Stomach (tissue), 4 donors: Measurements from ENCODE around the gene COX6B1.
A peak's percentile ranks its signal among the peaks of the same experiment; 100 is the strongest.

Experiments
- EP300 ChIP-seq: sonication (generic); formaldehyde crosslinking; IDR thresholded peaks from one replicate; pipeline ENCODE4 v1.6.1; 2017; ENCODE audit warnings: antibody characterized with exemption
- TF ChIP-seq, protein P1 (sequence below), 7 experiments: fragments of 450-650 bp in 4 of 7; fragments of 200-600 bp in 3 of 7; sonication (generic) in 3 of 7; IDR thresholded peaks; one replicate each; pipeline ENCODE4 v1.5.1; 2016 to 2019; ENCODE audit warnings: antibody characterized with exemption in 7 of 7, control low read depth in 2 of 7, mild to moderate bottlenecking in 1 of 7

GRCh38 chr19:35693835-35694599 is 45.9 kb downstream of the COX6B1 start:
- no peak for TF ChIP-seq EP300
- TF ChIP-seq, protein P1, sequence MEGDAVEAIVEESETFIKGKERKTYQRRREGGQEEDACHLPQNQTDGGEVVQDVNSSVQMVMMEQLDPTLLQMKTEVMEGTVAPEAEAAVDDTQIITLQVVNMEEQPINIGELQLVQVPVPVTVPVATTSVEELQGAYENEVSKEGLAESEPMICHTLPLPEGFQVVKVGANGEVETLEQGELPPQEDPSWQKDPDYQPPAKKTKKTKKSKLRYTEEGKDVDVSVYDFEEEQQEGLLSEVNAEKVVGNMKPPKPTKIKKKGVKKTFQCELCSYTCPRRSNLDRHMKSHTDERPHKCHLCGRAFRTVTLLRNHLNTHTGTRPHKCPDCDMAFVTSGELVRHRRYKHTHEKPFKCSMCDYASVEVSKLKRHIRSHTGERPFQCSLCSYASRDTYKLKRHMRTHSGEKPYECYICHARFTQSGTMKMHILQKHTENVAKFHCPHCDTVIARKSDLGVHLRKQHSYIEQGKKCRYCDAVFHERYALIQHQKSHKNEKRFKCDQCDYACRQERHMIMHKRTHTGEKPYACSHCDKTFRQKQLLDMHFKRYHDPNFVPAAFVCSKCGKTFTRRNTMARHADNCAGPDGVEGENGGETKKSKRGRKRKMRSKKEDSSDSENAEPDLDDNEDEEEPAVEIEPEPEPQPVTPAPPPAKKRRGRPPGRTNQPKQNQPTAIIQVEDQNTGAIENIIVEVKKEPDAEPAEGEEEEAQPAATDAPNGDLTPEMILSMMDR (IDR thresholded peaks at IDR 0.05): peak in 5 of 7 experiments; percentile 84 to 98 (median 97)
